H1 (cell line): ENCODE results near the gene FMNL2. TPM values are rescaled to one million over a fixed set of nuclear protein-coding genes. Genes with fewer than 3 reads are reported as not detected.

ENCODE experiments used
- CTCF ChIA-PET: fragments of 300-600 bp; sonication (Branson Sonifier 250); formaldehyde crosslinking; loops from one replicate; lab custom pipeline; 2021; ENCODE audit not compliant: partially characterized antibody; lab: Charles Lee
- POLR2A ChIA-PET: fragments of 300-600 bp; sonication (Branson Sonifier 250); formaldehyde crosslinking; loops from one replicate; lab custom pipeline; 2021; ENCODE audit warnings: inconsistent platforms; ENCODE audit not compliant: partially characterized antibody; lab: Charles Lee
- DNase-seq, 2 experiments: peaks; one replicate each; pipeline versions ENCODE4 v3.0.0 to v3.0.0-alpha.2; 2010 to 2022; ENCODE audit warnings: low spot score in 2 of 2, low read depth in 1 of 2, mixed read lengths in 1 of 2
- FAIRE-seq: peaks from 2 replicates; lab custom pipeline; 2011; peaks lifted over from hg19 to GRCh38; lab: Jason Lieb, UNC
- H2AFZ ChIP-seq: 2 replicates; pipeline ENCODE4 v1.8.1; 2012; ENCODE audit warnings: low read length, inconsistent platforms
- H2AK5ac ChIP-seq: 2 replicates; pipeline ENCODE4 v1.6.1; 2013; ENCODE audit warnings: low read depth, low read length
- H2BK120ac ChIP-seq: replicated peaks from 2 replicates; pipeline ENCODE3; 2013; ENCODE audit warnings: low read depth, low read length, inconsistent platforms
- H2BK12ac ChIP-seq: 2 replicates; pipeline ENCODE4 v1.6.1; 2013; ENCODE audit warnings: low read depth, low read length
- H2BK15ac ChIP-seq: 2 replicates; pipeline ENCODE4 v1.6.1; 2013; ENCODE audit warnings: low read length
- H2BK20ac ChIP-seq: 2 replicates; pipeline ENCODE4 v1.6.1; 2013; ENCODE audit warnings: low read length
- H2BK5ac ChIP-seq: 2 replicates; pipeline ENCODE4 v1.6.1; 2013; ENCODE audit warnings: low read depth, low read length
- H3K14ac ChIP-seq: 2 replicates; pipeline ENCODE4 v1.6.1; 2013; ENCODE audit warnings: inconsistent platforms; ENCODE audit not compliant: insufficient read length
- H3K18ac ChIP-seq: 2 replicates; pipeline ENCODE4 v1.6.1; 2013; ENCODE audit warnings: low read length; ENCODE audit errors: extremely low read depth
- H3K23ac ChIP-seq: 2 replicates; pipeline ENCODE4 v1.6.1; 2013; ENCODE audit warnings: inconsistent platforms; ENCODE audit not compliant: insufficient read length
- H3K23me2 ChIP-seq: 2 replicates; pipeline ENCODE4 v1.6.1; 2013; ENCODE audit warnings: low read depth, low read length
- H3K27ac ChIP-seq: 2 replicates; pipeline ENCODE4 v1.6.1; 2011; ENCODE audit warnings: low read depth, low read length, inconsistent platforms
- H3K27me3 ChIP-seq, 4 experiments: replicated peaks in 1 of 4; 1 replicate in 1 of 4; 2 replicates in 3 of 4; pipeline versions ENCODE4 v1.6.1 to v1.8.1; 2011 to 2013; ENCODE audit warnings: low read length in 3 of 4, mild to moderate bottlenecking in 3 of 4, inconsistent platforms in 2 of 4, mixed read lengths in 2 of 4, moderate library complexity in 1 of 4; ENCODE audit not compliant: control insufficient read depth in 3 of 4, insufficient read depth in 3 of 4; ENCODE audit errors: extremely low read depth in 1 of 4
- H3K36me3 ChIP-seq, 4 experiments: 2 replicates each; pipeline versions ENCODE4 v1.6.1 to v1.8.1; 2011 to 2013; ENCODE audit warnings: mild to moderate bottlenecking in 4 of 4, low read length in 3 of 4, moderate library complexity in 2 of 4, control low read depth in 1 of 4, inconsistent platforms in 1 of 4; ENCODE audit not compliant: insufficient read depth in 4 of 4, control insufficient read depth in 2 of 4
- H3K4ac ChIP-seq: replicated peaks from 2 replicates; pipeline ENCODE3; 2013; ENCODE audit warnings: low read length, low read depth, mixed read lengths, inconsistent platforms; ENCODE audit not compliant: insufficient read length
- H3K4me1 ChIP-seq, 4 experiments: replicated peaks in 1 of 4; 1 replicate in 1 of 4; 2 replicates in 3 of 4; pipeline versions ENCODE4 v1.6.1 to v1.8.1; 2011 to 2013; ENCODE audit warnings: low read length in 3 of 4, inconsistent platforms in 2 of 4, mixed read lengths in 1 of 4; ENCODE audit not compliant: insufficient read depth in 4 of 4, control insufficient read depth in 3 of 4
- H3K4me2 ChIP-seq, 2 experiments: 2 replicates each; pipeline versions ENCODE4 v1.6.1 to v1.8.1; 2011 to 2013; ENCODE audit warnings: low read depth in 2 of 2, low read length in 2 of 2, control low read depth in 1 of 2, inconsistent platforms in 1 of 2, mild to moderate bottlenecking in 1 of 2; ENCODE audit not compliant: insufficient read depth in 1 of 2
- H3K4me3 ChIP-seq, 4 experiments: fragments of 200-600, 300-600 bp in 1 of 4; sonication (generic), shearing (Covaris generic), sonication (Bioruptor Twin) in 1 of 4; 2 replicates each; pipeline versions ENCODE4 v1.5.1 to v1.8.1; 2011 to 2016; ENCODE audit warnings: low read length in 4 of 4, low read depth in 3 of 4, control low read depth in 2 of 4, inconsistent platforms in 2 of 4, mild to moderate bottlenecking in 2 of 4, mixed read lengths in 1 of 4, moderate library complexity in 1 of 4; ENCODE audit not compliant: insufficient read depth in 2 of 4; ENCODE audit errors: extremely low read depth in 1 of 4
- H3K56ac ChIP-seq: replicated peaks from 2 replicates; pipeline ENCODE3; 2013; ENCODE audit warnings: low read depth, mild to moderate bottlenecking, mixed read lengths, low read length, inconsistent platforms; ENCODE audit not compliant: insufficient read length
- H3K79me1 ChIP-seq: 2 replicates; pipeline ENCODE4 v1.6.1; 2013; ENCODE audit warnings: low read depth, low read length, control low read depth
- H3K79me2 ChIP-seq, 2 experiments: 2 replicates each; pipeline versions ENCODE4 v1.6.1 to v1.8.1; 2012 to 2013; ENCODE audit warnings: low read length in 2 of 2, mild to moderate bottlenecking in 2 of 2, inconsistent platforms in 1 of 2; ENCODE audit not compliant: insufficient read depth in 2 of 2, control insufficient read depth in 1 of 2
- H3K9ac ChIP-seq, 4 experiments: replicated peaks in 1 of 4; 1 replicate in 1 of 4; 2 replicates in 3 of 4; pipeline versions ENCODE4 v1.6.1 to v1.8.1; 2011 to 2013; ENCODE audit warnings: low read depth in 3 of 4, low read length in 3 of 4, control low read depth in 2 of 4, mild to moderate bottlenecking in 2 of 4, moderate library complexity in 2 of 4, inconsistent platforms in 1 of 4; ENCODE audit errors: extremely low read depth in 1 of 4
- H3K9me3 ChIP-seq, 2 experiments: 2 replicates each; pipeline versions ENCODE4 v1.6.1 to v1.8.1; 2012 to 2013; ENCODE audit warnings: mild to moderate bottlenecking in 2 of 2, moderate library complexity in 2 of 2, control low read depth in 1 of 2, inconsistent platforms in 1 of 2, low read depth in 1 of 2, low read length in 1 of 2, mixed read lengths in 1 of 2; ENCODE audit not compliant: insufficient read depth in 2 of 2
- H4K20me1 ChIP-seq, 2 experiments: replicated peaks in 1 of 2; 2 replicates each; pipeline versions ENCODE3 to v1.8.1; 2011 to 2013; ENCODE audit warnings: inconsistent platforms in 2 of 2, low read length in 2 of 2, mild to moderate bottlenecking in 1 of 2; ENCODE audit not compliant: insufficient read depth in 2 of 2, control insufficient read depth in 1 of 2
- H4K5ac ChIP-seq: 2 replicates; pipeline ENCODE4 v1.6.1; 2013; ENCODE audit warnings: low read length, low read depth, mixed read lengths, inconsistent platforms; ENCODE audit not compliant: insufficient read length
- H4K8ac ChIP-seq: 2 replicates; pipeline ENCODE4 v1.8.0; 2013; ENCODE audit warnings: mild to moderate bottlenecking, moderate library complexity, low read length, inconsistent platforms; ENCODE audit not compliant: insufficient read depth; ENCODE audit errors: extremely low read depth
- H4K91ac ChIP-seq: replicated peaks from 2 replicates; pipeline ENCODE3; 2013; ENCODE audit warnings: low read length, mixed read lengths, inconsistent platforms; ENCODE audit not compliant: insufficient read length
- ASH2L ChIP-seq: fragments of 200-600, 300-600 bp; sonication (generic); IDR thresholded peaks from one replicate; pipeline ENCODE4 v1.7.1; 2017; ENCODE audit warnings: low read length
- BACH1 ChIP-seq: IDR thresholded peaks from 2 replicates; pipeline ENCODE4 v1.6.1; 2012; ENCODE audit warnings: low read length, improper control_type of control experiment
- CEBPB ChIP-seq: IDR thresholded peaks from 2 replicates; pipeline ENCODE4 v1.6.1; 2012; ENCODE audit warnings: low read depth, low read length
- FOSL1 ChIP-seq: IDR thresholded peaks from 2 replicates; pipeline ENCODE4 v1.6.1; 2011; ENCODE audit warnings: mild to moderate bottlenecking, low read depth, low read length, moderate library complexity; ENCODE audit not compliant: insufficient read depth
- KDM1A ChIP-seq: fragments of 200-600, 300-600 bp; sonication (generic); IDR thresholded peaks from 2 replicates; pipeline ENCODE4 v1.7.1; 2016; ENCODE audit warnings: mild to moderate bottlenecking, low read length, borderline replicate concordance
- POLR2A ChIP-seq, 2 experiments: IDR thresholded peaks; 1 replicate in 1 of 2; 2 replicates in 1 of 2; pipeline ENCODE4 v1.6.1; 2011; ENCODE audit warnings: low read depth in 2 of 2, low read length in 2 of 2, mild to moderate bottlenecking in 2 of 2; ENCODE audit errors: control extremely low read depth in 1 of 2
- POU5F1 ChIP-seq: IDR thresholded peaks from 2 replicates; pipeline ENCODE4 v1.6.1; 2011; ENCODE audit warnings: low read depth, mild to moderate bottlenecking, low read length, moderate library complexity
- SIN3A ChIP-seq, 2 experiments: IDR thresholded peaks in 1 of 2; conservative IDR thresholded peaks in 1 of 2; 2 replicates each; pipeline ENCODE4 v1.6.1; 2011 to 2012; ENCODE audit warnings: low read length in 2 of 2, improper control_type of control experiment in 1 of 2, low read depth in 1 of 2, mild to moderate bottlenecking in 1 of 2
- SIRT6 ChIP-seq: IDR thresholded peaks from one replicate; pipeline ENCODE4 v1.7.1; 2012; ENCODE audit warnings: low read length, inconsistent platforms
- TAF1 ChIP-seq: IDR thresholded peaks from 2 replicates; pipeline ENCODE4 v1.6.1; 2011; ENCODE audit warnings: mild to moderate bottlenecking, low read depth, low read length
- ZNF274 ChIP-seq: IDR thresholded peaks from 2 replicates; pipeline ENCODE4 v1.7.0; 2012; ENCODE audit warnings: low read length, borderline replicate concordance; ENCODE audit errors: extremely low read depth
- WGBS, 2 experiments: shearing (Covaris generic) in 1 of 2; methylation state at CpG; one replicate each; pipeline versions ENCODE4 v1.1.6 to v1.1.7; 2013 to 2015; ENCODE audit warnings: low lambda C conversion rate in 2 of 2, mixed read lengths in 2 of 2, inconsistent platforms in 1 of 2, low coverage in 1 of 2, missing lambda C conversion rate in 1 of 2; ENCODE audit not compliant: insufficient replicate concordance in 2 of 2, insufficient coverage in 1 of 2, insufficient read length in 1 of 2; ENCODE audit errors: extremely low coverage in 1 of 2, missing lambda C conversion rate in 1 of 2; 5-methylcytosine and 5-hydroxymethylcytosine counted together
- polyA plus RNA-seq, 7 experiments: library from polyadenylated mRNA; depleted of rRNA in 3 of 7; stranded (reverse) in 5 of 7; unstranded in 2 of 7; fragments of >200 nt in 5 of 7; fragments of 200-250 nt in 2 of 7; gene quantifications; 1 replicate in 5 of 7; 2 replicates in 1 of 7; 4 replicates in 1 of 7; pipeline versions ENCODE4 v1.2.1 to v1.2.3, GENCODE V29; 2011 to 2013; ENCODE audit warnings: missing spikeins in 2 of 7, mixed read lengths in 2 of 7
- total RNA-seq: library from RNA; stranded (reverse); fragmentation: NEBNext Ultra II Directional; extraction: Animal tissue kit (Norgen Biotek cat#: 25700); gene quantifications from 2 replicates; pipeline ENCODE4 v1.2.1, GENCODE V29; 2021

Gene FMNL2
- total and polyA plus RNA-seq, 2 of the 8 experiments (the other 6 are each of a cell fraction or from before 2014, with no cell fraction given): 15.5 to 45.1 TPM

- Histone ChIP-seq H4K5ac (no peak overlapping the region), H4K20me1 (no peaks in the 10 kb centered on the region), H3K4me1 (peaks cover 0 to 8% (median 5%) of the 10 kb centered on the region in 4 experiments; a peak in 4 of 7 replicates), H3K27ac (no peak overlapping the region), H3K79me1 (no peaks in the 10 kb centered on the region; the same call in 1 of the 2 replicates), H3K9me3 (no peaks in the 10 kb centered on the region), H3K18ac (no peak overlapping the region), H3K14ac (no peak overlapping the region), H3K4me3 (no peak overlapping the region), H2BK12ac (no peak overlapping the region; the same call in 1 of the 2 replicates), H2BK20ac (no peak overlapping the region), H3K4ac (no peak overlapping the region), H2BK5ac (no peak overlapping the region), H3K23me2 (no peaks in the 10 kb centered on the region), H3K23ac (no peak overlapping the region), H3K27me3 (no peaks in the 10 kb centered on the region), H2BK15ac (no peak overlapping the region), H3K9ac (no peak overlapping the region), H2AFZ (no peak overlapping the region), H3K79me2 (peaks cover 0 to 5% of the 10 kb centered on the region in 2 experiments; a peak in 3 of 4 replicates), H4K91ac (no peak overlapping the region), H3K36me3 (no peaks in the 10 kb centered on the region), H3K4me2 (no peak overlapping the region), H3K56ac (no peak overlapping the region), H2BK120ac (no peak overlapping the region), H4K8ac (no peak overlapping the region), H2AK5ac (no peak overlapping the region)
- FAIRE-seq: no peak
- DNase-seq: no peak
- CTCF ChIA-PET: no interaction called here
- POLR2A ChIA-PET: no interaction called here
- WGBS, 2 experiments: 88% methylated on average over 3 of the region's 4 CpGs; no CpG with 5 or more reads in 1 of the 2 experiments
- no peak for TF ChIP-seq ZNF274
- TF ChIP-seq ASH2L: no peak
- TF ChIP-seq TAF1: no peak
- TF ChIP-seq FOSL1: no peak
- no peak for TF ChIP-seq CEBPB
- TF ChIP-seq SIRT6: no peak
- TF ChIP-seq SIN3A (conservative IDR thresholded peaks at IDR 0.05 in 1 of 2, IDR thresholded peaks at IDR 0.05 in 1 of 2; ENCODE audit: low read depth in 1 of 2, low read length in 2 of 2): no peak
- TF ChIP-seq KDM1A: no peak
- TF ChIP-seq POLR2A (IDR thresholded peaks at IDR 0.05; ENCODE audit: control extremely low read depth in 1 of 2, low read depth in 2 of 2, low read length in 2 of 2): no peak
- no peak for TF ChIP-seq BACH1
- TF ChIP-seq POU5F1: no peak
Measured at GRCh38 chr2:152543717-152544116, 208.7 kb downstream of the FMNL2 start.
